Daoy (cell line): ENCODE data around the gene HELB. TPM values are rescaled to one million over a fixed set of nuclear protein-coding genes. Genes with fewer than 3 reads are reported as not detected.
A peak's percentile ranks its signal among the peaks of the same experiment; 100 is the strongest.

Source experiments
- DNase-seq: peaks from one replicate; pipeline ENCODE4 v3.0.0-alpha.2; 2015; ENCODE audit warnings: low read depth
- total RNA-seq: library from RNA; depleted of rRNA; stranded (reverse); fragments of >200 nt; shearing (Covaris generic); gene quantifications from 2 replicates; pipeline ENCODE4 v1.2.3, GENCODE V29; 2014; rRNA removed

Gene HELB
- 3.2 and 6.4 TPM in 2 replicates for total RNA-seq

DNA sequence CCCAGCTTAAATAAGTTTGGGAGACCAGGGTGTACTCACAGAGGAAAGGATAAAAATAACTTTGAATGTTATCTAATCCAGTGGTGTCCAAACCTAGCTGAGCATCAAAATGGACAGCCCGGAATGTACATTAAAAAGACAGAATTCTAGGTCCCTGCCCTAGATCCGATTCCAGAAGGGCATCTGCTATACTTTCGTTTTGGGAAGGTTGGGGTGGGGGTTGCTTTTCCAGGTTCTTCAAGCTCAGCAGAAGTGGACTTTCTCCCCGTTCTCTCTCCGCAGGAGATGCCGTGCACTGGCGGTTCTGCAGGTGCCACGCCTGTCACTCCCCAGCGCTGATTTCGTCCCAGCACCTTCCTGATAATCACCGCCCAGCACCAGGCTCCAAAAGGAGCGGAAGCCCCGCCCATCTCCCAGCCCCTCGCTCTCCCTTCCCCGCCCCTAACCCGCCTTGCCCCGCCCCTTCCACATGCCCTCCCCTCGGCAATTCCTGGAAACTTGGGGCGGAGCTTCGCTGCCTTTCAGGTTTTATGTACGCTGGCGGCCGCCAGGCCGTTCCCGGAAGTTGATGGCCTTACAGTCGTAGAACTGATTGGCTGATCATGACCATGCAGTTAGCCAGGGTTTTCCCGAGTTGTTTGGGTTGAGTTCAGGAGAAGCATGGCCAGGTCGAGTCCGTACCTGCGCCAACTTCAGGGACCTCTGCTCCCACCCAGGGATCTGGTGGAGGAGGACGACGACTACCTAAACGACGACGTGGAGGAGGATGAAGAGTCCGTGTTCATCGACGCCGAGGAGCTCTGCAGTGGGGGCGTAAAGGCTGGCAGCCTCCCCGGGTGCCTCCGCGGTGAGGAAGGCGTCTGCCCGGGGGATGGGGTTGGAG is at the start of gene HELB:
HELB (plus strand) TSS at position 550 of the 883 bp plus-strand sequence; CDS start at position 661, 111 bp downstream.
- peak; percentile 97 for DNase-seq

DNA sequence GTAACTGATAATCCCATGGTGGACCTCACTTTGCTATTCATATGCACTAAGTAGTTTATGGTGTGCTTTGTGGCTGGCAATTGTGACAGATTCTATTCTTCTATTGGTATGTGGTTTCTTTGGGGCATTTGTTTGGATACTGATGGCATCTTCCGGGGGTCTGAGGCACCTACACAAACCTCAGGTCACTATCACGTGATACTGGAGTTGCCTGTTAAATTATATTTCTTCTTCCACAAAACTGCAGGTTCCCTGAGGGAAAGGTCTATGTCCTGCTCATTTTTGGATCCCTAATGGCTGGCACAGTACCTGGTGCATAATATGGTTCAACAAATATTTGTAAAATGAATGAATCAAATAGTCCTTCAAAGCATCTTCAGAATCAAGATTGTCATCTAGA is 49.5 kb upstream of the HELB start:
- no peak for DNase-seq

DNA sequence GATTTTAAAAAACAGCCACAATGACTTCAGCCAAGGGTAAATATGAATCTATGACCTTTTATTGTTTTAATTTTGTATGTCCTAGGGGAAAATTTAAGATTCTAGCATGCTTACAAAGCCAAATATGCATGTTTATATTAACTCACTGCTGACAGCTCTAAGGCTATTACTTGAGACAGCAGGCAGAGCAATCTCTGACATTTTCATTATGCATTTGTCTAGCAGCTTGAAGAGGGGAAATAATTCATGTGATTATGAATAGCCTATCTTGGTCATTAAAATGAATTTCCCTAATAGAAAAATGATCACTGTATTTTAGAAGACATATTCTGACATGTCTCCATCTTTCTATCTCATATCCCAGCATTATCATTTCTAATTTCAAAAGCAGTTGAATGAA is 46.6 kb upstream of the HELB start:
- no peak for DNase-seq

DNA sequence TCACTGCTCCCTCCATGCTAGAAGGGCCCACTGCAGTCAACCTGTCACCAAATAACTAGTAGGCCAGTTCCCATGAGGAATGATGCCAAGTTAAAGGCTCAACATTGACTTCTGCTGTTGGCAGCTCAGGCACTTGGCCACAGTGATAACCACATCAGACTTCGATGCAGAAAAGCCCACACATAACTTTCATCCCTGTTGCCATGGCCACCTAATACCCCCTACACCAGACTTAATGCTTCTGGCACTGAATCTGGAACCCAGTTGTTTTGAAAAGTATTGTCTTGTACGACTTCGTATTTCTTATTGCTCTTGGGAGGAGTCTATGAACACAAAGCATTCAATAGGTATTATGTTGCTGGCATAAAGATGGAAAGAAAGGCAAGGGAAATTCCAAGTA is 44.3 kb upstream of the HELB start:
- no peak for DNase-seq

DNA sequence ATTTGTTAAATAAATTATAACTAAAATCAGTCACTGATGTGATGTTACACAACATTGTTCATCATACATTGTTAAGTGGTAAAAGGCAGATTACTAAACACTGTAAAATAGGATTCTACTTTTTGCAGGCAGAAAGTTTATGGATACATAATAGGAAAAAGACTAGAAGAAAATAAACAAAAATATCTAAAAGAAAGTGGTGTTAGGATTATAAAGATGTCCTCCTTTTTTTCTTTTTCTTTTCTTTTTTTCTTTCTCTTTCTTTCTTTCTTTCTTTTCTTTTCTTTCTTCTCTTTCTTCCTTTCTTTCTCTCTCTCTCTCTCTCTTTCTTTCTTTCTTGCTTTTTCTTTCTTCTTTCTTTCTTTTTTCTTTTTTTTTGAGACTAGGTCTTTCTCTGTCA is 39.6 kb upstream of the HELB start:
- DNase-seq, result no peak

DNA sequence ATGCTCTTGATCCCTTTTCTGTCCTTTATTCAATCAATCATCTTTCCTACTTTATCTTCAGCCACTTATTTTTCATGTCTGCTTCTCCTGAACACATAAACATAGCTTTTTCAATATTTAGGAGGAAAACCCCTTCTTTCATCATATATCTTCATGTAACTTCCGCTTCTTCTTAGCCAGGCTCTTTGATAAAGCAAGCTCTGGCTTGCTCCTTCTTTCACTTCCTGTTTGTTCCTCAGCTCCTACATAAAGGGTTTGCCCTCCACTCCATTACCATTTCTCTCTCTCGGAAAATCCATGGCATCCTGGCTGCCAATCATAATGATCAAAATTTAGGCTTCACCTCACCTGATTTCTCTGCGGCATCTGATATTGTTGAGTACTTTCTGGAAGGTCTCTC is 33.7 kb upstream of the HELB start:
- no peak for DNase-seq

DNA sequence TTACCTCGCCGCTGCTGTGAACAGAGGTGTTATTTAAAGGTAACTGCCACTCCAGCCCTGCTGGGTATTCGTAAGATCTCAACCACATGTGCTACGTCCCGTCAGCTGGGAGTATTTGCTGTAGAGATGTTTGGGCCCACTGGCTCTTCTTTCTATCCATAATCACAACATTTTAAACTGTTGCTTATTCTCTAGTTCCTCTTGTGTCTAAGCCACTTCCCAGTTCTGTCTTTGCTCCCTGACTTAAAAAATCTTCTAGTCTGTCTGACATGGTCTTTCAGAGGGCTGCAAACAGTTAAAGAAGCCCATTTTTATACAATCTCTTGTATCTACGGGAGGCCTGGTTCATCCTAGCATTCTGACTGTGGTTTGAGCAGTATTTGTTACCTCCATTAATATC is 33.2 kb upstream of the HELB start:
- no peak for DNase-seq

DNA sequence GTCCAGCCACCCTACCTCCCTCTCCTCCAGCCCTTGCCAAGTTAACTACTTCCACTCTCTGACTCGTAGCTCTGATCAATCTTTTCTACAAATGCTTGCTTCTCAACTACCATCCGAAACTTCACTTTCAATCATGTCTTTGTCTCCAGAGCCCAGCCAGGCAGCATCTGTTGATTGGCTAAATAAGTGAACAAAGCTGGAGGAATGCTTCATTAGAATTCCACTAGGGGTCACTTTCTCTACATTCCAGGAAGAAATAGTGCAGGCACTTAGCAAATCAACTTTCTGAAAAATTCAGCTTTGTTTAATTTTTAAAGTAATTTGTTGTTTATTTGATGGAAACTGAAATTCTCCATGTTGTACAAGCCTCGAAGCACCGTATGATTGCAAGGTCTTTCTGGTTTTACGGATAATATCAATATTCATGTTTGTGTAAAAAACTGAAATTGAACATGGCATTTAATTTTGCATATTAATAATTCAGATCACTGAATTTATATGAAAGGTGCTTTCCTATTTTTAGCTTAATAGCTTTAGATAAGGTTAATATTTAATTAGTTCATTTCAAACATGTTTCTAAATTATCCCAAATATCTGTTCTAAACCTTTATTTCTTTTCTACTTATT is 32.4 kb upstream of the HELB start:
- DNase-seq, result peak; percentile 33

DNA sequence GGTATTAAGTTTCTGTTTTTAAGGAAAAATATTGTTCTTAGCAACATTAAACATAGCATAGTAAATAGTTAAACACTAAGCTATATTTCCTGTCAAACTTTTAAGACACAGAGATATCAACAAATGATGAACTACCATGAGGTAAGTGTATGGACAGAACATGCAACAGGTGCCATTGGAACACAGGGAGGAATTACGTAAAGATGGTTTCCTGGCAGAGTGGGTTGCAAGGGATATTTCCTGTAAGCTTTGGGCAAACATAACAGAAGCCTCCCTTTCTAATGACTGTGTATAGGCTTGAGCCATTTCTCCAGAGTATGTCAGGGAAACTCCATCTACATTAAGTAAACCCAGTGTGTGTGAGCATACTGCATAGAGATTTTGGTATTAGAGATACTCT is 31.7 kb upstream of the HELB start:
- DNase-seq, result no peak

GRCh38 chr12:66272650-66273049 is 29.6 kb upstream of the HELB start:
- no peak for DNase-seq

GRCh38 chr12:66273147-66273546 is 29.1 kb upstream of the HELB start:
- no peak for DNase-seq

DNA sequence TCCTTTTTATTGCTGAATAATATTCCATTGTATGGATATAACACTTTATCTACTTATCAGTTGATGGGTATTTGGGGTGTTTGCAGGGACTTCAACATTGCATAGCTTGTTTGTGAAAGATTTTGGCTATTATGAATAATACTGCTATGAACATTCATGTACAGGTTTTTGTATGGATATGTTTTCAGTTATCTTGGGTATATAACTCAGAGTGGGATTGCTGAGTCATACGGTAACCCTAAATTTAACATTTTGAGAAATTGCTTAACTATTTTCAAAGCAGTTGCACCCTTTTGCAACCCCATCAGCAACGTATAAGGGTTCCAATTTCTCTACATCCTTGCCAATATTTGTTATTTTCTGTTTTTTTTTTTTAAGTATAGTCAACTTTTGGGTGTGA is 27.3 kb upstream of the HELB start:
- no peak for DNase-seq

DNA sequence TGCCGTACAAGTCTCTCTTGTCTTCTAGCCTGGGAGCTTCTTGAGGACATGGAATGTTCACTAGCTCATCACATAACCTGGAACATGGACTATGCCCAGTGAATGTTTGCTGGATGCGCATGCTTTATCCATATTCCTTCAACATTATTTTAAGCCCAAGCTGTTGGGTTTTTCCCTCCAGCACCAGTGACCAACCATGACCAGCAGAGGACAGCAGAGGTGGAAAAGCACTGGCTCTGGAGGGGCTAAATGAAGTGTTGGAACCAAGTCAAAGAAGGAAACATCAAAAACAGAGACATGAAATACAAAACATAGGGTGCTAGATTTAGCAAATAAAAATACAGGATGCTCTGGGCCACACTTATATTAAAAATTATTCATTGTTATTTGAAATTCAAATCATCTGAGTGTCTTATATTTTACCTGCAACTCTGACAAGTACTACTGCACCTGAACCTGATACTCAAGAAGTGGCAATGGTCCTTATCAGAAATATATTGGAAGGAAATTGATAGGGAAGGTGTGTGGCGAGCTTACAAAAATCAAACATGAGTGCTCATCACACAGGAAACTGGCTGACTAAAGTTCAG is 23.1 kb upstream of the HELB start:
- peak; percentile 19 for DNase-seq

GRCh38 chr12:66280561-66280960 is 21.7 kb upstream of the HELB start:
- no peak for DNase-seq

DNA sequence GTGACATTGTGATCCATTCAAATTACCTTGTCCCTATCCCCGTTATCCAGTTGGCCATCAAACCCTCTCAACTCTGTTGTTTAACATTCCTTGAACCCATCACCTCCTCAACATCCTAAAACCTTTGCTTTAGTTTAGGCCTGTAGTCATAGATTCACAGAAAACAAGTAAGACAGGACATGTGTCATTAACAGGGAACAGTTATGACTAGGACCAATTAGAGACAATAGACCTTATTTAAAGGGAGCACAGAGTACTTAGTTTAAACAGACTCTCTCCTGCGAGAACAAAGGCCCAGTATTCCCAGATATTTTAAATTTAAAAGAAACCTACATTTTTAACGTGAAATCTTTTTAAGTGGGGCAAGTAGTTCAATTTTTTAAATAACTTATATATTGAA is 20.0 kb upstream of the HELB start:
- no peak for DNase-seq

DNA sequence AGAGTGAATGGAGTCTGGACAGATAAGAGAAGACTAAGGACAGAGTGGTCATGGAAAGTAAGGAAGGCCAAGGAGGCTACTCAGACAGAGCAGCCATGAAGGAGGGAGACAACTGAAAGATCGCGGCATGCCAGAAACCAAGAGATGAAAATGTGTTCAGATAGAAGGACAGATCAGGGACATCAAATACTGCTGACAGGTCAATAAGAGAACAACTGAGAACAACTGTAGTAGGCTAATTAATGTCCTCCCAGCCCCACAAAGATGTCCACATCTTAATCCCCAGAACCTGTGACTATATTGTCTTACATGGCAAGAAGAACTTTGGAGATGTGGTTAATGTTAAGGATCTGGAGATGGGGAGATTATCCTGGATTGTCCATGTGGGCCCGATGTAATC is 15.0 kb upstream of the HELB start:
- no peak for DNase-seq

- DNase-seq, result no peak
Measured at GRCh38 chr12:66288121-66288520, 14.2 kb upstream of the HELB start.

- no peak for DNase-seq
Measured at GRCh38 chr12:66289485-66289884, 12.8 kb upstream of the HELB start.

DNA sequence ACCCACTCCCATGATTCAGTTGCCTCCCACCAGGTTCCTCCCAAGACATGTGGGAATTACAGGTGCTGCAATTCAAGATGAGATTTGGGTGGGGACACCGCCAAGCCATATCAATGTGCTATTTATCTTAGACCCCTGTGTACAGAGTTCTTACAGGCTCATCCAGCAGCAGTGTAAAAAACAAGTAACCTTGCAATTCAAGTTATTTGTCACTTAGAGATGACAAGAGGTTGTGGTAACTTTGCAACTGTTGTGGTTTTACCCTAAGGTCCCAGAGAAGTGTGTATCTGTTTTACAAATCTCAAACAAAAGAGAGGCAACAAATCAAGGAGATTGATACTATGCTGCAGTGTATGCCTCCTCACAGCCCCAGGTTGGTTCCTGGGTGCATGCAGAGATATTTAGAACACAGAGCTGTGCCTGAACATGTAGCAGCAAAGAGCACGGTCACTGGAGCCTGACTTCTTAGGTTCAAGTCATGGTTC is 11.5 kb upstream of the HELB start:
- DNase-seq, result no peak

DNA sequence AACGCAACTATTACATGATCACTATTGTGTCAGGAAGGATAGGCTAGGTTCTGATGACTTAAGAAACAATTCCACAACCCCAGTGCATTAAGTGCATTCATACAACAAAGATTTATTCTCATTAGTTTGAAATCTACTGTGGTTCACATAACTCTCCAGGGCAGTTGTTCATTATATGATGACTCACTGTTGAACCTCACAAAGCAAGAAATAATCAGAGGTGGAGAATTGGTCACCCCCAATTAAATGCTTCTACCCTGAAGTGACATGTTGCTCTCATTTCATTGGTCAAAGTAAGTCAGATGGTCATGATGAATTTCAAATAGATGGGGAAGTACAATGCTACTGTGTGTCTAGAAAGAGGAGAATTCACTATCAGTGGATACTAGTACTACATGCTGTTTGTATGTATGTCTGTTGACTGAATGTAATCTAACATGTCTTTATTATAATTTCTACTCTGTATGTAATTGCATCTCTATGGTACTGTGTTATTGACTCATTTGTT is 6.1 kb upstream of the HELB start:
- peak; percentile 9 for DNase-seq

DNA sequence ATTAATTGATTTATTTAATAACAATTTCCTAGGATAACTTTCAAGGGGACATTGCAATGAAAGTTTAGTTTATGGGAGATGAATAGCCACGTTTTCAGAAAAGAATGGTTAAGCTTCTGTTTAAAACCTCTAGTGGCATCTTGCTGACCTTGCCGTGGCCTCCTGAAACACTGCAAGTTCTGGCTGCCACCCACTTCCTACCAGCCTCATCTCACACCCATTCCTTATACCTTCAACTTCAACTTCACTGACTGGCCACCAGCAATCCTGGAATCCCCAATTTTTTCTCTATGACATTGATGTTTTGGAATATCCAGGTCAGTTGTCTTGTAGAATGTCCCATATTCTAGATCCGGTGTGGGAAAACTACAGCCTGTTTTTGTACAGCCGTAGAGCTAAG is 5.2 kb upstream of the HELB start:
- no peak for DNase-seq

GRCh38 chr12:66297923-66298322 is 4.4 kb upstream of the HELB start:
- DNase-seq, result no peak

DNA sequence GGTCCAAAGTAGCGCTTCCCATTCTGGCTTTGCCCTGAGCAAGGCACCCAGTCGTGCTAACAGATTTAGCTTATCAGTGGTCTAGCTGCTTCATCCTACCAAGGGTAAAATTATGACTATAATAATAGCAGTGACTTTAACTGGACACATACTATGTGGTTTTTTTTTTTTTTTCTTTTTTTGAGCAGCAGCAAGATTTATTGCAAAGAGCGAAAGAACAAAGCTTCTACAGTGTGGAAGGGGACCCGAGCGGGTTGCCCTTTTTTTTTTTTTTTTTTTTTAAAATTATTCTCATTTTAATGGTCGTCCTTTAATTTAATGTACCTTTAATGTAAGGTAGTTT is 505 bp downstream of the HELB start:
- DNase-seq, result no peak
